Measurements from ENCODE around the gene UBA5.

The UBA5 gene

GRCh38 chr3:132657869-132658747, 2.0 kb upstream of the UBA5 start:
- Mint-ChIP-seq H3K27me3 (no peaks in the 10 kb centered on the region), H3K9me3 (no peaks in the 10 kb centered on the region), H3K36me3 (ENCODE audit: insufficient read depth) (peaks cover 9% of the 10 kb centered on the region), H3K4me3 (no peak overlapping the region), H3K27ac (ENCODE audit: low read depth) (peak overlapping the region; percentile 97), H3K4me1 (peaks cover 41% of the 10 kb centered on the region)
- ATAC-seq (replicated peaks; ENCODE audit: extremely low read depth, poor library complexity, severe bottlenecking) (no peak), DNase-seq (ENCODE audit: low spot score in 2 of 2) (no peak)

- Mint-ChIP-seq H3K4me3 (peak overlapping the region; percentile 95), H3K4me1 (peaks cover 50% of the 10 kb centered on the region)
- no peak for ATAC-seq (replicated peaks; ENCODE audit: extremely low read depth, poor library complexity, severe bottlenecking)
These were observed 1.1 kb upstream of the UBA5 start for GRCh38 chr3:132659000-132659364.

GRCh38 chr3:132659365-132660051, 621 bp upstream of the UBA5 start, which contains the start of gene ACAD11:
TSS of gene ACAD11 (minus strand) at chr3:132659809. CDS start at chr3:132659751, 58 bp downstream.
- peak; percentile 12 to 15 for DNase-seq (ENCODE audit: low spot score in 2 of 2)
- H3K9me3 Mint-ChIP-seq: no peaks in the 10 kb centered on the region
- peak within 1 kb of the TSS; percentile 95 for H3K4me3 Mint-ChIP-seq
- peak within 1 kb of the TSS; percentile 97 for H3K27ac Mint-ChIP-seq (ENCODE audit: low read depth)
- H3K4me1 Mint-ChIP-seq: peaks cover 52% of the 10 kb centered on the region
- ATAC-seq (replicated peaks; ENCODE audit: extremely low read depth, poor library complexity, severe bottlenecking): peak; percentile 27
- no peaks in the 10 kb centered on the region for H3K27me3 Mint-ChIP-seq
- H3K36me3 Mint-ChIP-seq (ENCODE audit: insufficient read depth): peaks cover 9% of the 10 kb centered on the region

More at GRCh38 chr3:132659000-132659364, 1.1 kb upstream of the UBA5 start:
- peaks cover 9% of the 10 kb centered on the region for H3K36me3 Mint-ChIP-seq (ENCODE audit: insufficient read depth)
- no peaks in the 10 kb centered on the region for H3K9me3 Mint-ChIP-seq
- no peak for DNase-seq (ENCODE audit: low spot score in 2 of 2)
- no peaks in the 10 kb centered on the region for H3K27me3 Mint-ChIP-seq
- peak overlapping the region; percentile 97 for H3K27ac Mint-ChIP-seq (ENCODE audit: low read depth)

GRCh38 chr3:132660811-132661070, 612 bp downstream of the UBA5 start:
- Mint-ChIP-seq H3K9me3 (no peaks in the 10 kb centered on the region), H3K27ac (ENCODE audit: low read depth) (peak overlapping the region; percentile 97), H3K4me1 (peaks cover 50% of the 10 kb centered on the region), H3K36me3 (ENCODE audit: insufficient read depth) (peaks cover 12% of the 10 kb centered on the region), H3K27me3 (no peaks in the 10 kb centered on the region), H3K4me3 (peak overlapping the region; percentile 95)
- ATAC-seq (replicated peaks; ENCODE audit: extremely low read depth, poor library complexity, severe bottlenecking): peak; percentile 11
- no peak for DNase-seq (ENCODE audit: low spot score in 2 of 2)

- ATAC-seq (replicated peaks; ENCODE audit: extremely low read depth, poor library complexity, severe bottlenecking): no peak
- no peaks in the 10 kb centered on the region for H3K9me3 Mint-ChIP-seq
- H3K4me3 Mint-ChIP-seq: peak overlapping the region; percentile 95
- H3K36me3 Mint-ChIP-seq (ENCODE audit: insufficient read depth): peaks cover 12% of the 10 kb centered on the region
- H3K4me1 Mint-ChIP-seq: peaks cover 50% of the 10 kb centered on the region
- no peak for DNase-seq (ENCODE audit: low spot score in 2 of 2)
- peak overlapping the region; percentile 97 for H3K27ac Mint-ChIP-seq (ENCODE audit: low read depth)
- H3K27me3 Mint-ChIP-seq: no peaks in the 10 kb centered on the region
These were observed 972 bp downstream of the UBA5 start for GRCh38 chr3:132661101-132661500.

- Mint-ChIP-seq H3K4me1 (peaks cover 53% of the 10 kb centered on the region), H3K27me3 (no peaks in the 10 kb centered on the region), H3K4me3 (no peak overlapping the region), H3K27ac (ENCODE audit: low read depth) (peak overlapping the region; percentile 97), H3K36me3 (ENCODE audit: insufficient read depth) (peaks cover 12% of the 10 kb centered on the region), H3K9me3 (no peaks in the 10 kb centered on the region)
- ATAC-seq (replicated peaks; ENCODE audit: extremely low read depth, poor library complexity, severe bottlenecking) (no peak), DNase-seq (ENCODE audit: low spot score in 2 of 2) (no peak)
These were observed 2.1 kb downstream of the UBA5 start for GRCh38 chr3:132662212-132662611.

- H3K27ac Mint-ChIP-seq (ENCODE audit: low read depth): no peak overlapping the region
- H3K27me3 Mint-ChIP-seq: no peaks in the 10 kb centered on the region
- H3K36me3 Mint-ChIP-seq (ENCODE audit: insufficient read depth): peaks cover 10% of the 10 kb centered on the region
- no peak overlapping the region for H3K4me3 Mint-ChIP-seq
- DNase-seq (ENCODE audit: low spot score in 2 of 2): no peak
- H3K4me1 Mint-ChIP-seq: peaks cover 51% of the 10 kb centered on the region
- no peaks in the 10 kb centered on the region for H3K9me3 Mint-ChIP-seq
- ATAC-seq (replicated peaks; ENCODE audit: extremely low read depth, poor library complexity, severe bottlenecking): no peak
These were observed 5.2 kb downstream of the UBA5 start for GRCh38 chr3:132665230-132665745.

GRCh38 chr3:132669256-132669777, 9.2 kb downstream of the UBA5 start:
- Mint-ChIP-seq H3K27ac (ENCODE audit: low read depth) (no peak overlapping the region), H3K27me3 (no peaks in the 10 kb centered on the region), H3K36me3 (ENCODE audit: insufficient read depth) (peaks cover 21% of the 10 kb centered on the region), H3K9me3 (no peaks in the 10 kb centered on the region), H3K4me3 (no peak overlapping the region), H3K4me1 (peaks cover 22% of the 10 kb centered on the region)
- no peak for ATAC-seq (replicated peaks; ENCODE audit: extremely low read depth, poor library complexity, severe bottlenecking)
- DNase-seq (ENCODE audit: low spot score in 2 of 2): no peak

GRCh38 chr3:132675408-132675807, 15.3 kb downstream of the UBA5 start:
- DNase-seq (ENCODE audit: low spot score in 2 of 2): no peak
- Mint-ChIP-seq H3K4me3 (no peak overlapping the region), H3K36me3 (ENCODE audit: insufficient read depth) (peaks cover 24% of the 10 kb centered on the region), H3K27ac (ENCODE audit: low read depth) (peak overlapping the region; percentile 9), H3K4me1 (no peaks in the 10 kb centered on the region), H3K27me3 (no peaks in the 10 kb centered on the region), H3K9me3 (no peaks in the 10 kb centered on the region)
- ATAC-seq (replicated peaks; ENCODE audit: extremely low read depth, poor library complexity, severe bottlenecking): no peak

GRCh38 chr3:132679911-132680310, 19.8 kb downstream of the UBA5 start:
- Mint-ChIP-seq H3K36me3 (ENCODE audit: insufficient read depth) (peaks cover 30% of the 10 kb centered on the region), H3K27ac (ENCODE audit: low read depth) (no peak overlapping the region)

GRCh38 chr3:132681421-132681820, 21.3 kb downstream of the UBA5 start:
- Mint-ChIP-seq H3K36me3 (ENCODE audit: insufficient read depth) (peaks cover 31% of the 10 kb centered on the region), H3K9me3 (no peaks in the 10 kb centered on the region), H3K27ac (ENCODE audit: low read depth) (no peak overlapping the region), H3K4me1 (no peaks in the 10 kb centered on the region), H3K27me3 (no peaks in the 10 kb centered on the region), H3K4me3 (no peak overlapping the region)
- DNase-seq (ENCODE audit: low spot score in 2 of 2) (no peak), ATAC-seq (replicated peaks; ENCODE audit: extremely low read depth, poor library complexity, severe bottlenecking) (no peak)

More at GRCh38 chr3:132679911-132680310, 19.8 kb downstream of the UBA5 start:
- H3K4me1 Mint-ChIP-seq: no peaks in the 10 kb centered on the region
- no peak overlapping the region for H3K4me3 Mint-ChIP-seq
- no peaks in the 10 kb centered on the region for H3K27me3 Mint-ChIP-seq
- H3K9me3 Mint-ChIP-seq: no peaks in the 10 kb centered on the region
- ATAC-seq (replicated peaks; ENCODE audit: extremely low read depth, poor library complexity, severe bottlenecking): no peak
- DNase-seq (ENCODE audit: low spot score in 2 of 2): no peak

GRCh38 chr3:132682201-132682600, 22.1 kb downstream of the UBA5 start:
- Mint-ChIP-seq H3K27me3 (no peaks in the 10 kb centered on the region), H3K4me1 (no peaks in the 10 kb centered on the region), H3K4me3 (no peak overlapping the region), H3K36me3 (ENCODE audit: insufficient read depth) (peaks cover 28% of the 10 kb centered on the region), H3K9me3 (no peaks in the 10 kb centered on the region), H3K27ac (ENCODE audit: low read depth) (peak overlapping the region; percentile 56)
- ATAC-seq (replicated peaks; ENCODE audit: extremely low read depth, poor library complexity, severe bottlenecking) (no peak), DNase-seq (ENCODE audit: low spot score in 2 of 2) (no peak)

Measured in central memory CD8-positive, alpha-beta T cell (primary cell).